ENCODE data around the gene FAM72B.
"Not testable (repeated sequence)": the region's sequence is repeated elsewhere in the genome, so short reads cannot be mapped to it uniquely, and the experiment has no call there.

FAM72B gene

DNA sequence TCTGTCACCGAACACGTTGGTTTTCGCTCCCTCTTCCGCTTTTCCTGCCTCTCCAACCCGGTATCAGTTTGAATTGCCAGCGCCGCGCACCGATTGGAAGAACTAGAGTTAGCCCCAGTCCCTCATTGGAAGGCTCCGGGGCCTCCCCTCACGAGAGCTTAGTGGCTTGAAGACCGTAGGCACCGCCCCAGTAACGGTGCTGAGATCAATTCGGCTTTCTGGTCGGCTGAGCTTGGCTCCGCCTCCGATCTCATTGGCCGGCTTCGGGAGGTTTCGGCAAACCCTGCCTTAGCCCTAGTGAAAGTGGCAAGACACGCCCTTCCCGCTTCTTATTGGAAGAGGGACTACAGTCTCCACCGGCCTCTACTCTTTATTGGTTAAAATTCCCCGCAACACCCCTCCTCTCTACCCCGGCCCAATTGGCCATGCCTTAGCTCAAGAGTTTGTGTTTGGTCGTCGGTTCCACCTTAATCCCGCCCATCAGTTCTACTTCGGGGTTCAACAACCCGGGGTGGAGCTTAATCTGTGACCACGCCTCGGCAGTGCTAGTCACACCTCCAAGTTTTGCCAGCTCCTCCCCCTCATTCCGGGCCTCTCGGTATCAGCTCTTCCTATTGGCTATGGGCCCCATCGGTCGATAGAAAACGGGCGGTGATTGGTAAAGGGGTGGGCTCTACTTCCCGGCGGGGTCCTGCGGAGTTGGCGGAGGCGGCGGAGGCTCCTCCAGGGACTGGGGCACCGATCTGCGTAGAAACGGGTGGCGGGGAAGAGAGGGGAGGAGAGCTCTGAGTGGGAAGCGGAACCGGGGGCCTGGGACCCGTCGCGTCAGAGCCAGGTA, at the start of gene FAM72B, which contains the start of gene SRGAP2C:
Gene FAM72B, minus strand, starts transcription at position 51 of the 838 bp plus-strand sequence. CDS start 851 bp downstream, outside the sequence.
Gene SRGAP2C, plus strand, starts transcription at position 686 of the 838 bp plus-strand sequence. CDS start 2,472 bp downstream, outside the sequence.
- DNase-seq (ENCODE audit: low spot score) = peak; percentile 97

DNA sequence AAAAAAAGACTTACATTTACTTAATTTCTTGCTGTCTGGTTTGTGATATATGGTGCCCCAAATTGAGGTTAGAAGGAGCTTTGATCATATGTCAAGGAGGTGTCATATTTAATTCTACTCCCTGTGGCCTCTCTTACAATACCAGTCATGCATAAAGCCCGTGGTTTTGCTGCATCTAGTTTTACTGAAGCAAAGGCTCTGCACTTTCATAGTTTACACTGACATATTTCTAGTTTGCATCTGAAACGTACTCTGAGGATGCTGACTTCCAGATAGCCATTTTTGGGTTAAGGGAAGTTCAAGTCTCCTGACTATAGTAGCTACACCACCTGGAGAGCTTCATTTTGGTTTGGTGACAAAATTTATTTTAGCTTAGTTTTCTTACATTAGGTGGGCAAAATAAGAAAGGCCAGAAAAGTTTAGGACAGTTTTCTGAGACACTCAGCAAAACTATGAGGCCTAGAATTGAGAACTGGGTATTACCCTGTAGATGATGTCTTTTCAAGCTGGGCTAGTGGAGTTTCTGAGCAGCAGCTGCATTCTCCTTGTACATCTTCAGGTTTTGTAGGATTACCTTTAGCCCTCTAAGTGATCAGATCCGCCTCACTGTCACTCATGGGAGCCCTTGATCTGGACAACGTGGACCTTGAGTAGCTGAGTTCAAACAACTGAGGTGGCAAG, 48.4 kb upstream of the FAM72B start:
- DNase-seq (ENCODE audit: low spot score) = not testable (repeated sequence)

DNA sequence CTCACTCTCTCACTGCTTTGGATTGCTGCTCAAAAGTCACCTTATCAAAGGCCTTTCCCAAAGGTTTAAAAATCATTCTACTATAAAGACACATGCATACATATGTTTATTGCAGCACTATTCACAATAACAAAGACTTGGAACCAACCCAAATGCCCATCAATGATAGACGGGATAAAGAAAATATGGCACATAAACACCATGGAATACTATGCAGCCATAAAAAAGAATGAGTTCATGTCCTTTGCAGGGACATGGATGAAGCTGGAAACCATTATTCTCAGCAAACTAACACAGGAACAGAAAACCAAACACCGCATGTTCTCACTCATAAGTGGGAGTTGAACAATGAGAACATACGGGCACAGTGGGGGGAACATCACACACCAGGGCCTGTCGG, 46.5 kb upstream of the FAM72B start:
- not testable (repeated sequence) for DNase-seq (ENCODE audit: low spot score)

DNA sequence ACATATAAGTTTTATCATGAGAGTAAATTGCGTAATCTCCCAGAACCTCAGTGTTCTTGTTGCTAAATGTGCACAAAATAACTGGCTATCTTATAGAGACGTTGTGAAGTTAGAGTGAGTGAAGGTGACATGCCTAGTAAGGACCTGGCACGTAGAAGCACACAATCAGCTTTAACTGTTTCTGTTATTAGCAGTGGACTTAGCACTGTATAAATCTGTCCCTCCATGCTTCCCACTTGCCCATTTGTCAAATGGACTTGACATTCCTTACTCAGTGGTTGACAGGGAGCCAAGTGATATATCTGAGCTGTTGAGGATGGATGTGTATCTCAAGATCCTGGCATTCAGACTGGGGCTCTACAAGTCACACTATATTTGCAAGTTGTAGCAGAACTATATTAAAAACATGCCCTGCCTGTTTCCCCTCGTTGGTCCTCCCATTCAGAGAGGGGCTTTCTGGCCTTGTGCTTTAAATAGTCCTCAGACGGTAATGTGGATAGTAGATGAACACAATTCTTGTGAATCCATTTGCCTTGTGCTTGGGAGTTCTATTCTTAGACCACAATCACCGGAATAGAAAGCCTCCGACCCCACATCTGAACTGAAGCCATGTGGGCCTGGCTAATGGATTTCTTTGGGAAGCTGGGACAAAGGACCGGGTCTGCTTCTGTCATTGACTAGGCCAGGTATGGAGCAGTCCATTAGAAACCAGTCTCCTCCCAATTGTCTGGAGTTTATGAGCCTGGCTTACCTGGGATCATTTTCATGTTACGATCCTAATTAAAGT, 43.6 kb upstream of the FAM72B start:
- DNase-seq (ENCODE audit: low spot score) = not testable (repeated sequence)

DNA sequence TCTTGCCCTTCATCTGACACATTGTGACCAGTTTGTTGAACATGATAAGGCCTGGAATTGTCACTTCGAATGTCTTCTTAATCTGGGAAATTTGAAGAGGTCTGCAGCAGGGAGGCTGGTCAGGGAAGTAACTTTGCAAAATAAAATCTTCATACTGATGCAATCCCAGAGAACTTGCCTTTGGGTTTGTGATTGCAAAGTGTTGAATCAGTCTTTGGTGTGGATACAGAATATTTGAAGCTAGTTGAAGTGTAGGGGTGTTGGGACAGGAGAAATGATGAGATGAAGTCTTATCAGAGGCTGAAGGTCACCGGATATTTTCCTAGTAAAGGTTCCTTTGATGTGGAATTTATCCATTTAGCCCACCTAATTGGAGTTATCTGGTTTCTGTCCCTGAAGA, 42.8 kb upstream of the FAM72B start:
- not testable (repeated sequence) for DNase-seq (ENCODE audit: low spot score)

DNA sequence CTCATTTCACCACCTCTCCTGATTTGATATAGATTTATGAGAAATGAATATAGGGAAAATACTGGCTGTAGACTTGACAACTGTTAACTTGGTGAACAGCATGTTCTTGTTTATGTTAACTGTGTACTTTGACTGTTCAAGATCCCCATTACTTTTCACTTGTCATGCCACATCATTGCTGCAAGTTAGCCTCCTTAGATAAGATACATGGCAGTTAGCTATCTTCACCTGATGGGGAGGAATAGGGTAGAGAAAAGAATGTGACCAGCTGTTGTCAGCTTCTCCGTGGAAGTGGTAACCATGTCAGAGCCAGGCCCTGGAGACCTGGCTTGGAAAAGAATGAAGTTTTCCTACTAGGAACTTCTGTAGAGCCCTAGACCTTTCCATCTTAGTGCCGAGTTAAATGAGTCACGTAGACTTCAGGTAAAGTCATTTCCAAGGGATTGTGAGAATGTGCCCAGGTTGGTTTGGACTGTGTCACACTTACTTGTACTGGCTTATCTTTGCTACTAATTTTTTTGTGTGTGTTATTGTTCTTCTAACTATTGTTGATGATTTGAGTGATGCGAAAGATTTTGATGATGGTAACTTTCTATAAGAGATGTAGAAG, 42.3 kb upstream of the FAM72B start:
- not testable (repeated sequence) for DNase-seq (ENCODE audit: low spot score)

DNA sequence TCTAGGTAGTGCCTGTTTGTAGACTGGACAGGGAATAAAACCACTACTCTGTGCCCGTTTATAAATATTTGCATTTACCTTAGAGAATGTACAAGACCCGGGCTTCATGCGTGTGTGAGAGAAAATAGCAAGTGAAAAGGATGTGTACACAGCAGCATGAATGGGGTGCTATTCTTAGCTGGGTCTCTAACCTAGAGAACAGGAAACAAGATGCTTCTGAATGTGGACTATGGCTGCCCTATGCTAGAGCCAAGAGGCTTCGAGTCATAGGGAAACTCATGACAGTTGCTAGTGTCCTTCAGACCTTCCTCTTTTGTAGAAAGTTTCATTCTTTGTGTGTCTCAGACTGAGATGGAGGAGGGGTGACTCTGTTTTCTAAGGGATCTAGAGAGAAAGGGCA, 40.6 kb upstream of the FAM72B start:
- not testable (repeated sequence) for DNase-seq (ENCODE audit: low spot score)

DNA sequence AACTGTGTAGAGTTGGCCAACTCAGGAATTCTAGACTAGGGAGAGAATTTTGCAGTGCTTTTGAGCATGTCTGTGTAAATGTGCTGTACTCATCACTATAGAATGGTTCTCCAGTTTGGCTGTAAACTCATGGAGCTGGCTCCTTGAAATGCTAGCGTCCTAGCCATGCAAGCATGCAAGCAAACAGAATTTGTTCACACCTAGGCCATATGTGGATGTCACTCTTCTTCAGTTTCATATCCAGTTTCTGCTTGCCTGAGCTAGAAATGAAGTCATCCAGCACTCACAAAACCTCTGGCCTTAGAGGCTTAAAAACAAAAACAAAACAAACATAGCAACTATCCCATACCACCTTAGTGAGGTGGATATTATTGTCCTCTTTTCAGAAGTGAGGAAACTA, 37.6 kb upstream of the FAM72B start:
- DNase-seq (ENCODE audit: low spot score) = not testable (repeated sequence)

DNA sequence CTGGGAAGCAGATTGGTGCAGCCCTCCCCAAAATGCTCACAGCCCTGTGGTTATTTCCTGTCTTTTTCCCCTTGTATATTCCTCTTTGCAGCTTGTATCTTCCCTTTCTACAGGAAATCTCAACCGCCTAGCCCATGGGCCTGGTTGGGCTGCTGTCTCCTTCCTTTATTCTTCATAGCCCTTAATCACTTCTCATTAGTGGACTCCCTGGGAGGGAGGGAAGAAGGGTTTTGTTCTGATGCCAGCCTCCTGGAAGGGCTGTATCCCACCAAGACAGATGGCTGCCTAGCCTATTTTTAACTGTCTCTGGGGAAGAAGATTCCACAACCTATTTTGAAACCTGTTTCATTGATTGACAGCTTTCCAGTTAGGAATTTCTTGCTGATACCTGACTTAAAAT, 32.5 kb upstream of the FAM72B start:
- DNase-seq (ENCODE audit: low spot score) = not testable (repeated sequence)

DNA sequence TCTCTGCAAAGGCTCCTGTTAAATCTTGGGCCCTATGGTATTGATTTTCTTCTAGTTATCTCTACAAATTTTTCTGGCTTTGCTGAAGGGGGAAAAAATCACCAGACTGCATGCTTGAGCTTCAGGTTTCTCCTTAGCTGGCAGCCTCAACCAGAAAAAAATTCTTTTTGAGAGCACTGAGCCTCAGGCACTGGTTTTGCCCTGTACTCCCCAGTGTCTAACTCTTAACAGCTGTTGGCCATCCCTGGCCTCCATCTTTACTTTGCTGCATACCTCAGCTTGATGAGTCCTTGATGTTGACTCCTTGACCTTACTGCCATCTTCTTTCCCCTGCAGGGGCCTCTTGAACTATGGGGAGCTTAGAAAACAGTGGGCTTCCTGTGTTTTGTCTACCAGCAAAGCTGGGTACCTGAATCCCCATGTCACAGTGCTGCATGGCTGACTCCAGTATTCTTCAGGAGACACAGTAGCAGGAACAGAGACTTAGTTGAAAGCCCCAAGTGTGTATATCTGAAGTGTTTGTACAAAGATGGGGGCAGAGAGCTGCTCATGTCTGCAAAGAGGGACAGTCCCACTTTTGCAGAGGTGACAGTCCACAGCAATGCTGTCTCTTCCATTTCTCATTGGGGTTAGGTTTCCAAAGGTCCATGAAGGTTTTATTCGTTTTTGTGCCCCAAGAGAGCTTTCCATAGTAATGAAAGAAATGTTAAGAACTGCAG, 31.7 kb upstream of the FAM72B start:
- not testable (repeated sequence) for DNase-seq (ENCODE audit: low spot score)

DNA sequence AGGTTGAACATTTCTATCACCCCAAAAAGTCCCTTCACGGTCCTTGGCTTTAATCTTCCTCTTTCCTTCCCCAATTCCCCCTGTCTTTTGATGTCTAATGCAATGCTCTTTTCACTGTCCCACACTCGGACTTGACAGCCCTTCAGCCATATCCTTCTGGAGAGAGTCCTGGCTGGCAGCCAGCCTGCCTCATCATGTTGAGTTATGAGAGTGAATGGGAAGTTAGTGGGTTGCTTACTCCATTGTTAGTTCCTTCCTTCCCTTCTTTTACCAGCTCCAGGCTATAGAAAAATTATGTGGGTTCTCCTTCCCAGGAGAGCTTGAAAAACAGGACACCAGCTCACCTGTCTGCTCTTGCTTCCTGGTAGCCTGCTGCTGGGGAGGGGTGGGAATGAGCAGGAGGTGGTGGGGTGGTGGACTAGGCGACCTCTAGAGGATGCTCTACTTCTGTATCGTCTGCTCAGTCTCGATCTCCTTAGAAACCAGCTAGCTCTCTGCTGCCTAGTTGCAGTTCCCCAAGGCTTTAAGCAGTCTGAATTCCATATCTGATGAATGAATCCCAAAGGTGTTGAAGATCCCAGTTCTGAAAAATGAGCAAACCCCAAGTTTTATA, 30.5 kb upstream of the FAM72B start:
- DNase-seq (ENCODE audit: low spot score) = not testable (repeated sequence)

DNA sequence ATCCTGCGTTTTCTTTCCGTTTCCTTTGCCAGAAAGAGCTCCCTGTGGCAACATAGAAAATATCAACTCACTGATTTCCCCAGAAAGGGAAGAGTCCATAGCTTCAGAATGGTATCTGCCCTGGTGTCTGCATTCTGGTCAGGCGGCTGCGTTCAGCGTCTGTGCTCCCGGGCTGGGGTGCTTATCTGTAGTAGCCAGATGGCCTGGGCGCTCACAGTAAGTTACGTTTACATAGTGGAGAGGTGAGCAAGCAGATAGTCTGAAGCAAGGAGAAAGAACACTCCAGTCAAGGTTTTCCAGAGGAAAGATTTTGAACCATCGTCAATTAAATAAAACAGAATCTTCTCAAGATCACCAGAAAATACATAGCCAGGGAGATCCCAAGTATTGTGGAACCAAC, 29.4 kb upstream of the FAM72B start:
- not testable (repeated sequence) for DNase-seq (ENCODE audit: low spot score)

DNA sequence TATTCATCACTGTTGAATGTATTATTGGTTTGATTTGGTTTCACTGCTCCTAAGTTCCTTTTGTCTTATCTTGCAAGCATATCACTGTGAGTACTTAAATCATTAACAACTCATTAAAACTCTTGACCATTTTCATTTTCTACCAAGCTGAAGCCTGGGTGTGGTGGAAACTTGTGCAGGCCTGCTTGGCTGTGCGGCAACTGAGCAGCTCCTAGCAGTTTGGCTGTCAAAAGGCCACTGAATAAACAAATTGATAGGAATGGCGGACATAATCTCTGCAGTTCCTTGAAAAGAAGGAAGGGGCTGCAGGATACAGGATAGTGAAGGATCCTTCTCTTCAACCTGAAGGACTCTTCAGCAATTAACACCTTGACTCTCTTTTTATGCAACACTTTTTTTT, 26.6 kb upstream of the FAM72B start:
- not testable (repeated sequence) for DNase-seq (ENCODE audit: low spot score)

DNA sequence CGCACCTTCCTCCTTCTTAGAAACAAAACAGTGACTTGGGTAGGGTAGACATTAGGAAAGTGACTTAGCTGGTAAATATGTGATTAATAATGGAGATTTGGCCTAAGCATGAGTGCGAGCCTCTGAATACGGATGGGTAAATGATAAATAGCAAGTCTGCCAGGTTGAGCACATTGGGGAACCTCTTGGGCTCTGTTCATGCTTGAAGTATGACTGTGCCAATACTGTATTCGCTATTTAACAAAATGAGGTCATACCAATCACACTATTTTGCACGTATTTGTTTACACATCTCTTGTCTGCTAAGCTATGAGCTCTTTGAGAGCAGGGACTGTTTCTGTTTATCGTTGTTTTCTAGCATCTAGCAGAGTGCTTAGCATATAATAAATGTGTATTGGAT, 24.2 kb upstream of the FAM72B start:
- DNase-seq (ENCODE audit: low spot score) = not testable (repeated sequence)

DNA sequence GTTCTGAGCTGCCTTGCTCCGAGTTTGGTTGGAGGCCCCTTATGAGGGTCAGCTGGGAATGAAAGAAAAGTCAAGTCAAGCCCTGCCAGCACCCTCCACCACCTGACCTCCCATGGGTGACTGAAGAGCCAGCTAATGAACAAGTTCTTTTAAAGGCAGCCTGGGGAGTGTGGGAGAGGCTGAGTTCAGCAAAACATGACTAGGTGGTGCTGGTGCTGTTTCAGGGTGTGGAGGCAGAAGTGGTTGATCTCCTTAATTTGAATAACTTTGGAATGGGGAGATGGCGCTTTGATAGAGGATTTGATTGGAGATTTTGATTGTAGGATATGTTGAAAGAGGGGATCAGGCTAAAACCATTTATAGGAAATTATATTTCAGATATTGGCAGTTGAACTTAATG, 23.2 kb upstream of the FAM72B start:
- DNase-seq (ENCODE audit: low spot score) = not testable (repeated sequence)

DNA sequence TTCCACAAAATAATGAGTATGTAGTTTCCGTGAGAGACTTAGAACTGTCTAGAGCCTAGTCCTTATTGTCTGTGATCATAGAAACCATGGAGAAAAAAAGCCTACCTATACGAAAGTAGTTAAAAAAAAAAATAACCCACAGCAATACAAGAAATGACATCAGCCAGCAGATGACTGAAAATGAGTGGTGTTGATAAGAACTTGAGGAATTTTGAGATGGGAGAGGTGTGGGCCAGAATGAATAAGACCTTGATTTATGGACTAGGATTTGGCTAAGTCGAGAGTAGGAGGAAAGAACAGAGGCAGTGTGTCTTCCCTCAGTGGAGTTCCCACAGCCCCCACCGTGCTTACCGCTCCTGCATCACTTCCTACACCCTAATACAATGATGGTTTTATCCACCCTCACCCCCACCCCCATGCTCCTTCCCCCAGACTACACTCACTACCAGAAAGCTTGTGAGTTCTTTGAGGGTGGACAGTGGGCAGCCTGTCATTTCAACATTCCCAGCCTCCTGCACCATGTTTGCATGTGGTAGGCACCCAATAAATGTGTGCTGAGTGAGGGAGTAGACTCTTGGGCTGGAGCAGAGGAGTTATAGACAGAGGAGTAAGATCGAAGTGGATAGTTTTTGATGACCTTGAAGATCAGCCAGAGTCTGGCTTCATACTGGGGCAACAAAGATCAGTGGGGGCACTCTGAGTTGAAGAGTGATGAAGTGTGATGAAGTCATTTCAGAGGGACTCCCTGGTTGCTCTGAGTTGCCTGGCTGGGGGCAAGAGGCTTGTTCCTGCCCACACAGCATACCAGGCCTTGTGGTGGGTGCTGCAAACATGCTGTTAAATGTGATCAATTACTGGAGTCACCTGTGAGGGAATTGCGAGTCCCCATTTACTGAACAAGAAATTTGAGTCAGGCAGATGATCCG, 21.9 kb upstream of the FAM72B start:
- not testable (repeated sequence) for DNase-seq (ENCODE audit: low spot score)

DNA sequence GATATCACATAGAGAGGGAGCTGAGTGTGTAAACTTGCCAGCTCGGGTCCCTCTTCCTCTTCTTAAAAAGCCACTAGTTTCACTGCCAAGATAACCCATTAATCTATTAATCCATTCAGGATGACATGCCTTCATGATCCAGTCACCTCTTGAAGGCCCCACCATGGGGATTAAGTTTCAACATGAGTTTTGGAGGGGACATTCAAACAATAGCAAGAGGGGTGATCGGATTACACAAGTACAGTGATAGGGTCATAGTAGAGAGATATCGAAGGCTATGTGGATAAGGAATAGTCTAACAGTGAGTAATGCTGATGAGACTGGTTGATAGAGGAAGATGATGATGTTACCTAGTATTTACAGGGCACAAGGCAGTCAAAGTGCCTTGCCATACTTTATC, 18.8 kb upstream of the FAM72B start:
- DNase-seq (ENCODE audit: low spot score) = not testable (repeated sequence)

DNA sequence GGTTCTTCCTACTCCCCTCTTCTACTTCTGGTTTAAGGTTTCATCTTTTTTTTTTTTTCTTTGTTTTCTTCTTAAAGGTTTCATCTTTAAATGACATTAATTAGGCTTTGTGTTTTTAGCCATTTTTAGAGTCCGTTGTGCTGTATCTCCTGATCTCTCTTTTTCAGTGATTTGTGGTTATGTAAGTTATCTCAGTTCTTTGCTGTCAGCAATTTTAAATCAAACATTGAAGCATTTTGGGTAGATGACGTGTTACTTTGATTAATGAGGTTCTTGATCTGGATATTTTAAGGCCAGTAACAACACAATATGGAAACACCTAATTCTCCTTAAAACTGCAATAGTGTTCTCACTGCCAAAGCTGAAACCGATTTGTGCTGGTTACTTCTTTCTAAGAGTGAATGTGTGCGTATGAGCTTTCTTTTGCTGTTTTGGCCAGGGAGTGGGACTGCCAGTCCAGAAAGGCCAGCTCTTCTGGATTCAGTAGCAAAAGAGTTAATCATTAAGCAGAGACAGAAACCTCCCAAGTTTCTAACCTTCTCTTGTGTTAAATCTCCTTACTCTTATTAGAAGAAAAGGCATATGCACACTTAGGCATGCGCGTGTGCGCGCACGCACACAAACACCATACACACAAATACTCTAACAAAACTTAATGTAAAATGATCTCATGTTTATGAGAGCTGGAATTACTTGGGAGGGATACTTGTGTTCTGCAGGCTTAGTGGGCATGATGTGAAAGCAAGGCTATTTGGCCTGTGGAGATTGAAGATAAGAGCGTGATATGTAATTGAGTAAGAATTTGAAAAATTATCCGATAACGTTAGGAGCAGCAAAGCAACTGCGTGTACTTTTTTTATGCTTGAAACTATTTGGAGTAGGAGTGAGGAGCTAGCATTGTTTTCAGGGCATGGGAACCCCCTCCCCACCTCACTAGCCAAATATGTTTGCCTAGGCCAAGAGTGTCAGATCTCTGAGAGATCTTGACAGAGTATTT, 17.1 kb upstream of the FAM72B start:
- not testable (repeated sequence) for DNase-seq (ENCODE audit: low spot score)

Measured in CD4-positive, alpha-beta T cell treated with Interleukin-15 for 4 hours (primary cell).